GM19468 (cell line): ENCODE results near the gene DCST2.

Experiments used
- ATAC-seq: cut with Tn5 transposase; IDR thresholded peaks from one replicate; pipeline ENCODE4 v1.9.1; 2021; ENCODE audit warnings: mild to moderate bottlenecking, moderate library complexity, moderate number of reproducible peaks; ENCODE audit not compliant: unreplicated experiment; ENCODE audit errors: extremely low read depth

The DCST2 gene

DNA sequence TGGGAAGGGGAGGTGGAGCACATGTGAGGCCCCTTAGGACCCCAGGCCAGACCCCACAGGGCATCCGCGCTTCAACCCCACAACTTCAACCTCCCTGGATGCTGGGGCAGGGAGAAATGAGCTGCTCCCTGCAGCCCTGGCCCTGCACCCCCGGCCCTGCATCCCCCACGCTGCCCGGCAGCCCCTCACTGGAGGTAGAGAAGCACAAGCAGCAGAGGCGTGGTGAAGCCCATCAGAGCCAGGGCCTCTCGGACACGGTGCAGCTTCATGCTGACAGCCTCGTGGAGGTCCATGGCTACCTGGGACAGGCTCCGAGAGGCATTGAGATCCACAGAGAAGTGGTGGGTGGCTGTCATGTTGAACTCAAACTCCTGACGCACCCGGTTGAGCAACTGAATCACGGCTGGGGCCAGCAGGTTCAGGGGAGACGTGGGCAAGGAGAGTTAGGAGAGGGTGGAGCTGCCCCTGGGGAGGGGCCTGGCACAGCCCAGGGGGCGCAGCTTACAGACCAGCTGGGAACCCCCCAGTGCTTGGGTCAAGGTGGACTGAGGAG is 3.3 kb downstream of the DCST2 start:
- ATAC-seq, result no peak

DNA sequence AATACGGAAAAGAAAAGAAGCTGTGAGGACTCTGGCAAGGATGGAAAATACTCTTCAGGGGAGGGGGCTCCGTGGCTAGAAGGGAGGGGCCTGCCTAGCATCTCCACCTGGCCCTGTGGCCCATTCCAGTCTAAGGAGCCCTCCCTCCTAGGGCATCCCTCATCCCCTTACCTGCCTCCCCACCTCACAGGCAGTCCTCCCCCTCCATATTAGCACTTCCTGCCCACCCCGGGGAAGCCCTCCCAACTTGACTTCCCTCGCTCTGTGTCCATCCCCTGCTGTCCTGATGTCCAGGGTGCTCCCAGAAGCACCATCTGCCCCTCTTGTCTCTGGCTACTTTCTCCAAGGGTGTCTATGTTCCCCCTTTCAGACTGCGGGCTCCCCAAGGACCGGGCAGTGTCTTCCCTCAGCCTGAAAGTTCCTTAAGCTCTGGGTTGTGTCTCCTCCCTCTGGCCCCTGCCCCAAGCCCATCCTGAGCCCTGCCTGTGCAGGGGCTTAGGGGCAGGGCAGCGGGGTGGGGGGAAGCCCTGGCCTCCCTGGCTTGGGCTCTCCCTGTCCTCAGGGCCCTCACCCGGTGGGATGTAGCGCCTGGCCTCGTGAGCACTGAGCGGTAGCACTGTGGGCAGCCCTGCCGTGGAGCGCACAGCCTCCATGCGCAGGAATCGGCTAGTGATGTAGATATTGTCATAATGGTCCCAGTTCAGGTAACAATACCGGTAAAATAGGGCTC is 3.9 kb downstream of the DCST2 start:
- ATAC-seq, result no peak

DNA sequence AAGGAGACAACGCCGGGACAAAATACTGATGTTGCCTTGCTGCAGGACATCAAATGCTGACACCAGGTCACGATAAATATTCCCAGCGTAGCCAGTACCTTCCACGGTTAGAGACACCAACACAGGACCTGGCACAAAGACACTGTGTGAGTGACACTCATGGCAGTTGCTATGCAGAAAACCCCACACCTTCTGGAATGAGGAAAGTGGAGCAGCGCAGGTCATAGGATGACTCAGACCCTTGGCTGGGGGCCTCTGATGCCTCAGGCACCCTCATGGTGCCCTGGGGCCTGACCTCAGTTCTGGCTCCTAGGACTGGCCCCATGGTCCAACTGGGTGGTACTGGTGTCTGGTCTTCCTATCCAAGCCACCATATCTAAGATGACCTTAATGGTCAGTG is 7.0 kb downstream of the DCST2 start:
- no peak for ATAC-seq

DNA sequence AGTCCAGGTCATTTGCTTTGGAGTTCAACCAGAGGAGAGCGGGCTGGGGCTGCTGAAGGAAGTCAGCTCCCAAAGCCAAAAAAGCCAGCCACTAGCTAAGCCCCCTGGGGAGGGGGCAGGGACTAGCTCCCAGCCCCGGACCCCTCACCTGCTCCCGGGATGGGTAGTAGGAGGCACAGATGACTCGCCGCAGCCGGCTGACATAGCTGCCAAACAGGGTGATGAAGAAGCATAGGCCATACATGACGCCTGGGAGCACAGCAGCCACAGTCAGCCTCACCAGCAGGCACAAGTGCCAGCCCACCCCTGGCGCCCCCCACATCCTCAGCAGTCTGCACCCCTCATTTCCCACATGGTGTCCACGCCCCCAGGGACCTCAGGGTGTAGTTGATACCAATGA is 7.4 kb downstream of the DCST2 start:
- ATAC-seq, result no peak

DNA sequence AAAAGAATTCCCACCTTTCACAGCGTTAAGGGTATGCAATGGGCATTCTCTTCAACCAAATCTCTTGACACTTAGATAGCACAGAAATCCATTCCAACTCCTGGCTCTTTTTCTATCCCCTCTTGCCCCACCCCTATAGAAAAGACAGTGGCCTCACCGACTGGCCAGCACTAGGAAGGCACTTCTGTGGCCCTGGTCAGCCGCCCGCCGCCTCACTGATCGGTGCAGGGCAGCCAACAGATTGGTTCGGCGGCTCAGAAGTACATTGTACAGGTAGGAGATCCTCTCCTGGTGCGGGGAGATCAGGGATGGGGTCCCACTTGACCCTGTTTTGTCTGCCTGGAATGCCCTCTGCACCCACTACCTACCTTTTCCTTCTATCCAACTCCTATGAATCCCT is 9.3 kb downstream of the DCST2 start:
- no peak for ATAC-seq

DNA sequence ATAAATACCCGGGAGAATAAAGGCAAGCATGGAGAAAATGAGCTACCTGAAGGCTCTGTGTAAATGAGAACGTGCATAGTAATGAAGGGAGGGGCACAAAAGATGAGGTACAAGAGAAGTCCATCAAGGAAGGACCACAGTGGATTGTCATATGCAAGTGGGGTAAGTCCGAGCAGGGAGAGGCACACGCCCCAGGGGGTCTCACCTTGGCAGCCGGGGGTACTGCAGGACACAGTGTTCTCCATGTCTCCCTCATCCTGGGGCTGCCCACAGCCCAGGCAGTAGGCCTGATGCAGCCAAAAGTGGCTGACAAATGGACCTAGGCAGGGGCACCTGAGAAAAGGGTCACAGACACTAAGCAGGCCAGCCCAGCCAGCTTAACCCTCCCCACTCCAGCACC is 10.0 kb downstream of the DCST2 start:
- no peak for ATAC-seq

DNA sequence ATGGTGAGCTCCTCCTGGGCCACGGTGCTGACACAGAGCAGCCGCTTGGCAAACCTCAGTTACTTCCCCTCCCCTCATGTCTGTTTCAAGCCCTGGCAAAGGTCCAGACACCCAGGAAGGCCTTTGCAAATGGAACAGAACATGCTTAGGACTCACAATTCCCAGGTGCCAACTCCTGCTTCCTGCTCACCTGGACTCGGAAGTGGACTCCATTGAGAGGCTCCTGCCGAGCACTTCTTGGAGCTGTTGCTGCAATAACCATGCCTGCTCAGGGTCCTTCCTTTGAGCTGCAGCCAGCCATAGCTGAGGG is 10.7 kb downstream of the DCST2 start:
- no peak for ATAC-seq

DNA sequence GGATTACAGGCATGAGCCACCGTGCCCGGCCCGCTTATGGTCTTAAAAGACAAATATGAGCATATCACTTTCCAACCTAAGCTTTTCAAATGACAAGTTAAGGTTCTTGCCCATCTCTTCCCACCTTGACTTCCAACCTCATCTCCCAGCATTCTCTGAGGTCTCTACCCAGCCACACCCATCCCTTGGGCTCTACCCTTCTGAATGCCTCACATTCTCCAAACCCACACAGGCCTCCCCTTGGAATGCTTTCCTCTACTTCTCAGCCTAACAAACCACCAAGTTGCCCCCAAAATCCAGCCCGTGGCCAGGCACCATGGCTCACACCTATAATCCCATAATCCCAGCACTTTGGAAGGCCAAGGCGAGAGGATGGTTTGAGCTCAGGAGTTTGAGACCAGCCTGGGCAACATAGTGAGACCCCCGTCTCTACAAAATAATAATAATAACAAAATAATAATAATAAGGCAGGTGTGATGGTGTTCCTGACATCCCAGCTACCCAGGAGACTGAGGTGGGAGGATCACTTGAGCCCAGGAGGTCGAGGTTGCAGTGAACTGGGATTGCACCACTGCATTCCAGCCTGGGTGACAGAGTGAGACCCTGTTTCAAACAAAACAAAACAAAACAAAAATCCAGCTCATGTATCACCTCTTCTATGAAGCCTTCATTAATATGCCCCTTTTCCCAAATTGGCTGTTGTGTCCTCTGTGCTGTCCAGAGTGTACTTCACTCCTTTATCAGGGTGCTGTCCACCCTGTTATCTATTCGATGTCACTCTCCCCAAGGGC is 11.2 kb downstream of the DCST2 start:
- ATAC-seq, result no peak

DNA sequence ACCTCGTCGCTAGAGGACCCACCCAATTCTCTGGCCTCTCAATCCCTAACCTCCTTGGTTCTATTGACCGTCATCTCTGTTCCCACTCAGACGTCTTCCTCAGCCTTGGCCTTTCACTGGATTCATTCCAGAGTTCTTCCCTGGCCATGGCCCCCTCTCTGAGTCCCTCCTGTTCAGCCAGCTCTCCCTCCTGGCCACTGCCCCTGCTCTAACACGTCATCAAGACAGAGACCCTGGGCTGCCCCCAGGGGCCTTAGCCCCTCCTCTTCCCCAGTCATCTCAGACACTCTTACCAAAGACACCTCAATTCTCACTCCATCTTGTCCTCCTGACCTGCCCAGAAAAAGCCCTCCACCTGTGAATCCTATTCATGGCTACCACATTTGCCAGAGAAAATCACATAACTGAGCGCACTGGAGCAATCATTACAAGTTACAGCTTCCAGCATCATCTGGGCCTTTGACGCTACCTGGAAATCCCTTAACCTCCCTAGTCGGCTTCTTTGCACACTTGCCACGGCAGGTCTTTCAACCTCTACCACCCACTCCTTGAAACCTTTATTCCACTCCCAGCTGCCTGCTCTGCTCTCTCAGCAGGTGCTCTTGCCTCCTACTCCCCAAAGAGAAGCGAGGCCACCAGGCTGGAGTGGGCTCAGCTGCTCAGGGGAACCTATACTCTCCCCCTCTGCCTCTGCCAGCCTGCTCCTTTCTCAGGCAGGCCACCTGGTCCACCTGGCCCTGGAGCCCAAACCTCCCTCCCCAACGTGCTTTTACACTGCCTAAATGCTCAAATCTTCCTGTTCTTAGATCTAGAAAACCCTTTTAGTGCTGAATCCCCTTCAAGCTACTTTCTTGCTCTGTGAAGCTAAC is 14.0 kb downstream of the DCST2 start:
- no peak for ATAC-seq

DNA sequence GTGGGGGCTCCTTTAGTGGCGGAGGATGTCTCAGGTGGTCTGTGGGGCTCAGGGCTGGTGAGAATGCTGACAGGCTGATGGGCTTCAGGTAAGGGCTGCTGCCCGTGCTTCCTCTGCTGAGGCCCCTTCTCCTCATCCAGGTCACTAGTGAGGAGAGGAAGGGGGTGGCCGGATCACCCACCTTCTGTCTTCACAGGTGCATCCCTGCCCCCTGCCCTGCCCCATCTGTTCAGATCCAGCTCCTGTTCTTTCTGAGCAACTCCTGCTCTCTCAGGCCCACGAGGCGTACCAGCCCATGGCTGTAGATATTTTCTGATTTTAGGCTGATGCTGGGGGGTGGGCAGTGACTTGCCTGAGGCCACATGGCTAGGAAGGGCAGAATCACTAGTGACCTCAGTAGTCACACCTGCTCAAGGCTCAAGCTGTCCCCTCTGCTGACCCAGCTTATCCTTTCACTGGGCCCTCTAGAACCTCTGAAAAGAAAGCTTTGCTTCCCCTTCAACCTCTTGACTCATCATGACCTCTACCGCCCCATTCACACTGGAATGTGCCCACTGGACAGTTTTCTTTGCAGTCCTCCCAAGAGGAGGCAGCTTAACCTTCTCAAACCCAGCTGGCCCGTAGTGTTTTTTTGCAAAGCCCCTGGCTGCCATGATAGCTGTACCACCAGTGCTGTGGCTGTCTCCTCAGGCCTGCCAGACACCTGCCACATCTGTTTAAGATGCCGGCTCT is 14.8 kb downstream of the DCST2 start:
- no peak for ATAC-seq

DNA sequence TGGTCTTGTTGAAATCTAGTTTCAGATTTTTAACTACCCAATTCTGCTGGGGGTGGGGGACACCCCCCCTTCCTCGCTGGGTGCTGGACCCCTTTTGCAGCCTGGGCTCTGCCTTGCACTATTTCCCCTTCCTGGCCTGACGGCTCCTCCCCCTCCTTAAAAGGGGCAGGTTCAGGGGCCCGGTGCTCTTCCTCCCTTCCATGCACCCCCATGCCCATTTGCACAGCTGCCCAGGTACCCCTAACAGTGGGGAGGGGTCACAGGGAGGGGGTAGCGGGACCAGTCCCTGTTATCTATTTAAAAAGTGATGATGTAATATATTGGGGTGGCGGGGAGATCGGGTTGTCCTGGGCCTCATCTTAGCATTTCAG is 15.7 kb downstream of the DCST2 start:
- ATAC-seq, result no peak

DNA sequence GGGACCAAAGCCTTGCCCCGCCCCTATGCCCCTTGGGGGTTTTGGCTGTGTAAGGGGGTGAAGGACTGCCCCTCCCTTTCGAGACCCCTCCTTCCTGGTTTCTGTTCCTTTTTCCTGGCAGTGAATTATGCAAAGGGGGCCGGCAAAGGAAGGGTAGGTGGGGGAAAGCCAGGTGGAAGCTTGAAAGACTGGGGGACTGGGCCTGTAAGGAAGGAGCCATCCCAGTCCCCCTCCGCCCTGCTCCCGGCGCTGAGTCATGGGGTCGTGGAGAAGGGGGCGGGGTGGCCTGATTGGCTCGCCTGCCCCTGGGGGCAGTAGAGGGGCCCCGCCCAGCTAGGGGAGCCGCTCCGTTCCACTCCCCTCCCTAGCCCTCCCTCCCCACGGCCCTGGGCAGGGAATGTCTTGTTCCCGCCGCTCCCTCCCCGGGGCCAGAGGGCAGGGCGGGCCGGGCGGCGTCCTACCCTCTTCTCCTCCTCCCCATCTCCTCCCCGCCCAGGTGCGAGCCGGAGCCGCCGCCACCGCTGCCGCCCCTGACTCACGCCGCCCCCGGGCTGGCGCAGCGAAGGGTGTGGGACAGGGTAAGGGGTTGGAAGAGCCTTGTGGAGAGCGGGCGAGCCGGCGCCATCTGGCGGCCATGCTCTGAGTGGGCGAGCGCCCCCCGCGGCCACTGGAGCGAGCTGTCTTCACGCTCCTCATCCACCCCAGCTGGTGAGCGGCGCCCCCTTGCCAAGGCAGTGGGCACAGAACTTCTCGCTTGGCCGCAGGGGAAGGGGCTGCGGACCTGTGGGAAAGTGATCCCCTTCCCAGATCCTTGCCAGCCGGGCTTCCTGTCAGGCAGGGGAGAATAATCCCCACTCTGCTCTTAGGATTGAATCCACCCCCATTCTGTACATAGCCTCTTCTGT is 16.3 kb downstream of the DCST2 start:
- peak; percentile 56 for ATAC-seq

DNA sequence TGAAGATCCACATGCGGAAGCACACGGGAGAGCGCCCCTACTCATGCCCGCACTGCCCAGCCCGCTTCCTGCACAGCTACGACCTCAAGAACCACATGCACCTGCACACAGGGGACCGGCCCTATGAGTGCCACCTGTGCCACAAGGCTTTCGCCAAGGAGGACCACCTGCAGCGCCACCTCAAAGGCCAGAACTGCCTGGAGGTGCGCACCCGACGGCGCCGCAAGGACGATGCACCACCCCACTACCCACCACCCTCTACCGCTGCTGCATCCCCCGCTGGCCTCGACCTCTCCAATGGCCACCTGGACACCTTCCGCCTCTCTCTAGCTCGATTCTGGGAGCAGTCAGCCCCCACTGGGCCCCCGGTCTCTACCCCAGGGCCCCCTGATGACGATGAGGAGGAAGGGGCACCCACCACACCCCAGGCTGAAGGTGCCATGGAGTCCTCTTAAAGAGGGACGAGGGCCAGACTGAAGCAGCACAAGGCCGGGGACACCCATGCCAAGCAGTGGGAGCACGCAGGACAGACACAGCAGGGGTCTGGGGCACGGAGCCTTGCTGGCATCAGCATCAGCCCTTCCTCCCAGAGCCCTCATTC is 17.2 kb downstream of the DCST2 start:
- no peak for ATAC-seq

DNA sequence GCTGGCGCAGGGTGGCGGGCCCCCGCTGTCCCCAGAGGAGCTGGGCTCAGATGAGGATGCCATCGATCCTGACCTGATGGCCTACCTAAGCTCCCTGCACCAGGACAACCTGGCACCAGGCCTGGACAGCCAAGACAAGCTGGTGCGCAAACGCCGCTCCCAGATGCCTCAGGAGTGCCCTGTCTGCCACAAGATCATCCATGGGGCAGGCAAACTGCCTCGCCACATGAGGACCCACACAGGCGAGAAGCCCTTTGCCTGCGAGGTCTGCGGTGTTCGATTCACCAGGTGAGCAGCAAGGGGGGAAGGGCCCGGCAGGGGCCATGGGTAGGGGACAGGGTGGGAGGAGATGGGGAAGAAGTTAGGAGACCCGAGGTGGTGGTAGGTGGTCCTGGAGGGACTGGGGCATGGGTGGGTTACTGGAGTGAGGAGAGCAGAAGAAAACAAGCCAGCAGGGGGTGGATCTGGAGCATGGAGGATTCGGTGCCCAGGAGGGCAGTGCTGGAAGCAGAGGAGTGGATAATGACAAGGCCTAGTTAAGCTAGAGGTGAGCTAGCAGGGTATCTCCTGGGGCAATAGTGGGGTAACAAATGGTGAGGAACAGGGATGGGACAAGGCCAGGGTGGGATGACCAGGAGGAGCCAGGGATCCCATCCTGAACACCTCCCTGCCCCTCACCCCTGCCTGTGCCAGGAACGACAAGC is 17.9 kb downstream of the DCST2 start:
- no peak for ATAC-seq

DNA sequence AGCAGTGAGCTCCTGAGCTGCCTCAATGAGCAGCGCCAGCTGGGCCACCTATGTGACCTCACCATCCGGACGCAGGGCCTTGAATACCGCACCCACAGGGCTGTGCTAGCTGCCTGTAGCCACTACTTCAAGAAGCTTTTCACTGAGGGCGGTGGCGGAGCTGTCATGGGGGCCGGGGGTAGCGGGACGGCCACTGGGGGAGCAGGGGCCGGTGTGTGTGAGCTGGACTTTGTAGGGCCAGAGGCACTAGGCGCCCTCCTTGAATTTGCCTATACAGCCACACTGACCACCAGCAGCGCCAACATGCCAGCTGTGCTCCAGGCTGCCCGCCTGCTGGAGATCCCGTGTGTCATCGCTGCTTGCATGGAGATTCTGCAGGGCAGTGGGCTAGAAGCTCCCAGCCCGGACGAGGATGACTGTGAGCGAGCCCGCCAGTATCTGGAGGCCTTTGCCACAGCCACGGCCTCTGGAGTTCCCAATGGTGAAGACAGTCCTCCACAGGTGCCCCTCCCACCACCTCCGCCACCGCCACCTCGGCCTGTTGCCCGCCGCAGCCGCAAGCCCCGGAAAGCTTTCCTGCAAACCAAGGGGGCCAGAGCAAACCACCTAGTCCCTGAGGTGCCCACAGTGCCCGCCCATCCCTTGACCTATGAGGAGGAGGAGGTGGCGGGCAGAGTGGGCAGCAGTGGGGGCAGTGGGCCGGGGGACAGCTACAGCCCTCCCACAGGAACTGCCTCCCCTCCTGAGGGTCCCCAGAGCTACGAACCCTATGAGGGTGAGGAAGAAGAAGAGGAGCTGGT is 18.7 kb downstream of the DCST2 start:
- no peak for ATAC-seq

DNA sequence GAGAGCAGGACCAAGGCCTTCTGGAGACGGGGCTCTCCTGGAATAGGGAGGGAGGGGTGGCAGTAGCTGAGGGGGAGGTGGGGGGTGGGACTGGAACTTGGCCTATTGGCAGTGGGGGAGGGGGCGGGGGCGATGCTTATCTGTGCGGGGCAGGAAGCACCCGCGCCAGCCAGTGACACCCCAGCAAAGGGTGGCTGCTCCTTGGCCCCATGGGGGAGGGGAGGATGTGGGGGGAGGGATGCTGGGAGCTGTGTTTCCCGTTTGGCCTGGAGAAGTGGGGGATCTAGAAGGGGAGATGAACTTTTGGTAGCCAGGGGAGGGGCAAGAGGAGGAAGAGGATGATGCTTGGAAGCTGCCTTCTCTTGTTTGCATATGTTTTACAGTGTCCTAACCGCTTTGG is 19.9 kb downstream of the DCST2 start:
- no peak for ATAC-seq

DNA sequence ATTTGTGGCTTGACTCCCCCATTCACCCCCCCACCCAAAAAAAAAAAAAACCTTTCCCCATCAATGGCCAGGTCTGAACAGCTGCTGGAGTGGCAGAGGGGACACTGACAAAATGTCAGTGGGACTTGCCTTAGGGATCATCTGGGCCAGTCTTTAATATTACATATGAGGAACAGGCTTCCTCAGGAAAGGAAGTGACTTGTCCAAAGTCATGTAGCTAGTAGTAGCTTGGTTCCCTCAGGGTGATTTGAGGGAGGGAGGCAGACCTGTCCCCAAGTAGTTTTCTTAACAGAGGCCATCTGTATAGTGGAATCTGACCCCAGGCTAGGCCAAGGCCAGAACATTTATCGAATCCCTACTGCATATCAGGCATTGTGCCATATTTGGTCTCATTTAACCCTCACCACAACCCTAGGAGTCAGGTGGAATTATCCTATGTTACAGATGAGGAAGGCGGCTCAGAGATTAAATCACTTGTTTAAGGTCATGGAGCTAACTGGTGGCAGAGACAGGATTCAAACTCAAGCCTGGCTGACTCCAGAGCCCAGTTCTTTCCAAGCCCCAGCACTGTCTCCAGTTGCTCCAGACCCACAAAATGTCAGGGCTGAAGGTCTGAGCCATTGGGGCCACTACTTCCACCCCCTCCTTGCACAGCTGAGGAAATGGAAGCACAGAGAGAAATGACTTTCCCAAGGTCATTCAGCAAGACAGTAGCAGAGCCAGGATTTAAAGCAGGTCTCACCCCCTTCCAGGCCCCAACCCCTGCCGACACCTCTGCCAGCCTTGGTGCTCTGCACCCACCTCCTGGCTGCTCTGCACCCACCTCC is 20.6 kb downstream of the DCST2 start:
- no peak for ATAC-seq
